Activated CD4-positive, alpha-beta T cell treated with anti-CD3 and anti-CD28 coated beads, Interleukin-2, amount 50 U/mL, for 24 hours (primary cell): ENCODE results near the gene SMS.
"Not testable (repeated sequence)": the region's sequence is repeated elsewhere in the genome, so short reads cannot be mapped to it uniquely, and the experiment has no call there.

ENCODE experiments used
- DNase-seq, 2 donors: peaks; one replicate each; pipeline ENCODE4 v3.0.0-alpha.2; 2020; ENCODE audit warnings: low read depth in 1 of 2, low spot score in 1 of 2

Gene SMS

DNA sequence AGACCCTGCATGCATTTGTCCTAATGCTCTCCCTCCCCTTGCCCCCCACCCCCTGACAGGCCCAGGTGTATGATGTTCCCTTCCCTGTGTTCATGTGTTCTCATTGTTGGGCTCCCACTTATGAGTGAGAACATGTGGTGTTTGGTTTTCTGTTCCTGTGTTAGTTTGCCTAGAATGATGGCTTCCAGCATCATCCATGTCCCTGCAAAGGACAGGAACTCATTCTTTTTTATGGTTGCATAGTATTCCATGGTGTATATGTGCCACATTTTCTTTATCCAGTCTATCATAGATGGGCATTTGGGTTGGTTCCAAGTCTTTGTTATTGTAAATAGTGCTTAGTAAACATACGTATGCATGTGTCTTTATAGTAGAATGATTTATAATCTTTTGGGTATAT, 10.0 kb downstream of the SMS start:
- DNase-seq = not testable (repeated sequence)

- DNase-seq = no peak
Measured at GRCh38 chrX:21952624-21953023, 12.1 kb downstream of the SMS start.

DNA sequence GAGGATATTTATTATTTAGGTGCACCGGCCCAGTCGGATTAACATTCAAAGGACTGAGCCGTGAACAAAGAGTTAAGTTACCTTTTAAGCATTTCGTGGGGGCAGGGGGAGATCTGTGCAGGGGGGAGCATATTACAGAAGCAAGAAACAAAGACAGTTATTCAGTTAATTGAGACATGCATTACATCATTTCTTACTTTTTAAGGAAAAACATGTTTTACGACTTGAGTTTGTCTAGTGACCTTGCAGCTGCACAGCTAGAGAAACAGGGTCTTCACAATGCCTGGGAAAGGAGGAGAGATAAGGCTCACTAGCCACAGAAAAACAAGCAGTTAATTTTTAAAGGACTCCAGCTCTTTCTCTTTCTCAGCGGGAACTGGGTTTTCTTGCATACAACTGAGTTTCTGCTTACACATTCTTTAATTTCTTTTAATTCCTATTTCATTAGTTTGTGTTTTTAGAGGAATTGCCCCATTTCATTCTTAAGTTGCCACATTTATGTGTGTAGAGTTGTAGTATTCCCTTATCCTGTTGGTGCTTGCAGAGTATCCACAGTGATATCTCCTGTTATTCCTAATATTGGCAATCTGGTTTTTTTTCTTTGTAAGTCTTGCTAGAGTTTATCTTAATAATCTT, 12.8 kb downstream of the SMS start:
- not testable (repeated sequence) for DNase-seq

DNA sequence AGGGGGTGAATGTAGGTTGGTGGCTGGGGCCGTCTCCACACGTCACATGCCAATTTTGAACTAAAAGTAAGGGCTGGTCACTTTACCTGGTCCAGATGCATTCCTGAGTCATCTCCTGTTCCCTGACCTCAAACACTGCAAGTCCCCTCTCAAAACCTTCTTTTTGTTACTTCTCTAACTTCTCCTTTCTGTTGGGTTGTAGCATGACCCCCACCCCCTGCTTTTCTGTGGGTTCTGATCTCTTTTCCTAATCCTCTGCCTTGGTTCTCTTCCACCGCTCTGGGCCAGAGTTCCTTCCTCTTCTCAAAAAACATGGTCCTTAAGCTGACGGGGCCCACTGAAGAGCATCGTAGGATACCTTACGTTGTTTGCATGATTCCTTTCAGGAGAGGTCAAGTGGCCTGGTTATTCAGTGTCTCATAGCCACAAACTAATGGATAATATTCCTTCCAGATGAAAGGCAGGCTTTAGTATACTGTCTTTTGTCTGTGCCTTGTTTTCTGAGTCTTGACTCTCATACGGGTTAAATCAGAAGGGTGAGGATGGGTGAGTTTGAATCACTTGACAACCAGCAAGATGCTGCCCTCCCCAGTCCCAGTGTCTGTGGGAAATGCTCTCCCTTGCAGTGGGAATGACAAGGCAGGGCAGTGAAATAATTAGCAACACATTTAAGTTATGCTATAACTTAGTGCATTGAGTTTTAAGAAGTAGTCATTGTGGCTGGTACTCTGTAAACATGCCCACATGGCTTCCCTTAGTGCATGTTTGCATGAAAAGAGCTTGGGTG, 15.1 kb downstream of the SMS start:
- DNase-seq = no peak

GRCh38 chrX:21956783-21957182, 16.3 kb downstream of the SMS start:
- DNase-seq = no peak

DNA sequence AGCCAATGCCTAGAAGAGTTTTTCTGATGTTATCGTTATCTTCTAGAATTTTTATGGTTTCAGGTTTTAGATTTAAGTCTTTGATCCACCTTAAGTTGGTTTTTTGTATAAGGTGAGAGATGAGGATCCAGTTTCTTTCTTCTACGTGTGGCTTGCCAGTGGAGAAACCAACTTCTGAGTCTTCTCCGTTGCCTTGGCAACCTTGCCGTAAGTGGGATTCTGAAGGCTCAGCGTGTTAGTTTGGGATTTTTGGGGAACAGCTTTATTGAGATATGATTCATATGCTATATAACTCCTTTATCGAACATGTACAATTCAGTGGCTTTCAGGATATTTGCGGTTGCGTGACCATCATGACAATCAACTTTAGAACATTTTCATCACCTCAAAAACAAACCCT, 17.7 kb downstream of the SMS start:
- DNase-seq = no peak

DNA sequence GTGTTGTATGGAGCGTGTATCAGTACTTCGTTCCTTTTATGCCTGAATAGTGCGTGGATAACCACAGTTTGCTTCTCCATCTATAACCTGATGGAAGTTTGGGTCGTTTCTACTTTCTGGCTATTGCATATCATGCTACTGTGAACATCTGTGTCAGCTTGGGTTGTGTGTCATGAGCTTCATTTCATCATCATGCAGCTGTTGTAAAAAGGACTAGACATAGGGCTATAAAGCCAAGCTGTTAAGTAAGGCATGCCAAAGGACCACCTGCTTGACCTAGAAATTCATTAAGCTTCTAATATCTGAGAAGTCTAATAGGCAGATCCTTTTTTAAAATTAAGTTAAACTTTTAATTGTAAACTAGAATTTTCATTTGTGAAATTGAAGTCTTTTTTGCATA, 18.4 kb downstream of the SMS start:
- no peak for DNase-seq

DNA sequence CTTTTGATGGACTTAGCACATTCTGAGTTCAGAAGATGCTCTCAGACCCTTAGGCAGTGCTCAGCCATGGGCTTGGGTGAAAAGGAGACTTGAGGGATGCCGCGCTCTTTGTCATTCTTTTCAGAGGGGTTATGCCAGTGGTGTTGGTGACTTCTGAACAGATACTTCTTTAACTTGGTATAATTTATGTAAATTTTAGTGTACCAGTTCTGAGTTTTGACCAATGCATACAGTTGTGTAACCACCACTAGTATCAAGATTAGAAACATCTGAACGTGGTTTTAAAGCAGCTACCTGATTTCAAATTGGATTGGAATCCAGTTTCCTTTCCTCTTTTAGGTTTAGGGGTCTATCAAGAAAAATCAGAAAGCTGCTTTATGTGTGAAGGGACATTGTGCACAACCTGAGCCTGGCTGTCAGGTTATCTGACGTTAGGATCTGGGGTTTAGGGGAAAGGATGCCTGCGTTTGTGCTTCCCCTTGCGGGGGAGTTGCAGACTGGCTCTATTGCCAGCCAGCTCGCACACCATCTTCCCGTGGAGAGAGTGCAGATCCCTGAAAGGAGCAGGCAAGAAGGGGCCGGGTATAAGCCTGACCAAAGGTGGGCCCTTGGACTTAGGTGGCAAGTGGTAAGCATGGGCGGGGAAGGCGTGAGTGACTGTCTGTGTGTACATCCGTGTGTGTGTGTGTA, 19.0 kb downstream of the SMS start:
- no peak for DNase-seq

DNA sequence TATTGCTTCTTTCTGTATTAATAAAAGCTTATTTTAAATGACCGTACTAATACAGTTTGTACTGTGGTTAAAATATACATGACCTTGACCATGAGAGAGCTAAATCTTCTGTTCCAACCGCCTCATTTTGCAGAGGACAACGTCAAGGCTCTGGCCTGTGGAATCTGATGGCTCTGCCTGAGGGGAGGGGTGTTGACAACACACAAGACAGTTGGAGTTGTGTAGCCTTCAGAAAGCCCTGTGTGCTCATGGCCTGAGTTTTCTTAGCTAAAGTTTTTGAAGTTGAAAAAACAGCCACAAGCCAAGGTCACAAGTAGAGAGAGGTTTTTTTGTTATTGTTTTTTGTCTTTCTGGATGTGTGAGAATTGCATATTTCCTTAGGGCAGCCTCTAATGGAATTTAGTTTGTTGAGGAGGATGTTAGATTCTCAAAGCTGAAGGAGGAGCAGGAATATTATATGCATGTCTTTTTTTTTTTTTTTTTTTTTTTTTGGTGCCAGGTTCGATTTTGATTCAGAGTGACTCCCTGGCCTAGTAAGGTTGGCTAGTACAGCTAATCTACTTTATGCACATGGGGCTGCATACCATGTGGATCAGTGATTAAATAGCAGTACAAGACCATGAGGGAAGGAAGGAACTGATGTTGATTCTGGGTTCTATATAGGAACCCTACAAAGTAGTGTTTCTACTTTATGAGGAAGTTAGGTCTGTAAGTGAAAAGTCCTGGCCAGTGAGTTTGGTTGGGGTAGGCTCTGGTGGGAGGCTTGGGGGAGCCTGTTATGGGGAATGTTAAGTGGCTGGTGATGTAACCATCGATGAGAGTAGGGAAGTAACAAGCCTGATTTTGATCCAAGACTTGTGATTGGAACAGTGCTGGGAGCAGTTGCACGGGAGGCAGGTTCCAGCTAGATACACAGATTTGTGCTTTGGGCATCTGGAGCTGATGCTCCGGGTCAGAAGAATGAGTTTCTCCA, 20.3 kb downstream of the SMS start:
- DNase-seq = no peak

DNA sequence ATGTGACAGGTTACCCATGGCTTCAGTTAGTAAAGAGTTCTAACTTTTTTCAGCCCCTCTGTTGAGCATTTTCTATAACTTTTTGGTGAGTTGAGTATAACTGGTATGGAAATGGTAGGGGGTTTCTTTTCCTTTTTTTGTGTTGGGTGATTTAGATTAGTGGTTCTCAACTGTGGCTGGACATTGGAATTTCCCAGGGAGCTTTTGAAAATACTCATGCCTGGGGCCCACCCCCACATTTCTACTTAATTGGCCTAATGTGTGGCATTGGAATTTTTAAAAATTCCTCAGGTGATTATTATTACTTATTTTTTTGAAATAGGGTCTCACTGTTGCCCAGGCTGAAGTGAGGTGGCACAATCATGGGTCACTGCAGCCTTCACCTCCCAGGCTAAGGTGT, 21.9 kb downstream of the SMS start:
- DNase-seq = no peak

DNA sequence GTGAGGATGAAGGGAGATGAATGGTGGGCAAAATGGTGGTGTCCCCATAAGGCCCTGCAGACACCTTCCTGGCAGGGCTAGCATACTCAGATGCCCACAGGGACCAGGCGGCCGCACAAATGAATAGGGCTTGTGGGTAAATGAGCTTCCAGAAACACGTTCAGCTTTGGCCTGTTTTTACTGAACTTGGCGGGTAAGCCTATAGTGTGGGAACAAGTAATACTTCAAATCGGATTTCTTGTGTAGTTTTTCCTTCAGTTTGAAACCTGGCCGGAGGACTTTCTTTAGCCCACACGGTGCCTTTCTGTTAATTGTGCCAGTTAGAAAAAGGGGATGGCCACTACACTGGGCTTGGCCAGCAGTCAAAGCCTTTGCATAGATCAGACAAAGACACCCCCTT, 22.8 kb downstream of the SMS start:
- no peak for DNase-seq

DNA sequence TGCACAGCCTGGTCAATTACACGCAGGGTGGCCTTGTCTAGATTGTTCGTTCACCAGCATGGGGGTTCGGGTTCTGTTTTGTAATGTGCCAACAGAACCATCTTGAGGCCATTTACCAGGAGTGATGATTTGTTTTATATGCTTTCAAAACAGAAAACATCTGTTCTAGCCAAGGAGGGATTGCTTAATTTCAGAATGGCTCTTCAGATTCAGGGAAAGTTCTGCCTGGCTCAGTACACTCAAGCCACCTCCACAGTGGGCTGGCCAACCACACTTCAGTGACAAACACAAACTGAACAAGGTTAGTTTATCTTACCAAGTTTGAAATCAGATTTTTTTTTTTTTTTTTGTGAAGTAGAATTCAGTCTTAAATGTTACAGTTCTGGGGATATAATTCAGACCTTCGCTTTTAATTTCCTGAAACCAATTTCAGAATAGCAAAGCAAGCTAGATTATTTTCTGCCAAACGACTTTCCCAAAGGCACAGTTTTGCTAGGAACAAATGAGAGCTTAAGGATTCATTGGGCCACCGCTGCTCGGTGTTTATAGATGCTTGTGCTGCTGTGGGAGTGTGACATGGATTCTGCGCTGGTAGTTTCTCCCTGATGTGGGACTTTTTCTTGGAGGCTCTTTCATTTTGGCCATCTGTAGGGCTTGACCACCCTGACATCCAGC, 23.4 kb downstream of the SMS start:
- no peak for DNase-seq

- no peak for DNase-seq
Measured at GRCh38 chrX:21966866-21967265, 26.4 kb downstream of the SMS start.

DNA sequence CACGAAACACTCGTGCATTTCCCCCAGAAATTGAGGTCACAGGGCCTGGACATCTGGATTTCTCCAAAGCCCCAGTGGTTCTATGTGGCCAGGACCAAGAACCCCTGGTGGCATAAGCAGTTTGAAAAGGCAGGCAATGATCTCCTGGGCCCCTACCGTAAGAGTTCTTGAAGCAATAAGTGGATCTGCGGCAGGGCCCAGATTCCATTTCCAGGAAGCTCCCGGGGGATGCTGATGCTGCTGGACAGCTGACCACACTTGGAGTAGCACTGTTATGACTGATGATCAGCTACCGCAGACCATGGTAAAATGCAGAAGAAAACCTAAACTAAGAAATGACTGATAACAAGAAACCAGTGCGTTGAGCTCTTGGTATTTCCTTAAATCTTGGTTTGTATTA, 27.8 kb downstream of the SMS start:
- DNase-seq = no peak

DNA sequence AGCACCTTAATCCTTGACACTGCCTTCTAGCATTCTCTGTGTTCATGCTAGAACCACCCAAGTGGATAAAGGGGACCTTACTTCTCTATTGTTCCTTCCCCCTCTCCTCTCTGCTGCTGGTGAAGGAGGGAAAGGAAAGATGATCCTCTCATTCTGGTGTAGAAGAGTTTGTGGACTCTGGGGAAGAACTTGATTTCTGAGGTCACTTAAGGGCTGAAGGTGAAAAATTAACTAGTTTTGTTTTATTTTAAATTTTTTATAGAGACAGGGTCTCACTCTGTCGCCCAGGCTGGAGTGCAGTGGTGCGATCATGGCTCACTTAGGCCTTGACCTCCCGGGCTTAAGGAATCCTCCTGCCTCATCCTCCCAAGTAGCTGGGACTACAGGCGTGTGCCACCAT, 29.8 kb downstream of the SMS start:
- no peak for DNase-seq

DNA sequence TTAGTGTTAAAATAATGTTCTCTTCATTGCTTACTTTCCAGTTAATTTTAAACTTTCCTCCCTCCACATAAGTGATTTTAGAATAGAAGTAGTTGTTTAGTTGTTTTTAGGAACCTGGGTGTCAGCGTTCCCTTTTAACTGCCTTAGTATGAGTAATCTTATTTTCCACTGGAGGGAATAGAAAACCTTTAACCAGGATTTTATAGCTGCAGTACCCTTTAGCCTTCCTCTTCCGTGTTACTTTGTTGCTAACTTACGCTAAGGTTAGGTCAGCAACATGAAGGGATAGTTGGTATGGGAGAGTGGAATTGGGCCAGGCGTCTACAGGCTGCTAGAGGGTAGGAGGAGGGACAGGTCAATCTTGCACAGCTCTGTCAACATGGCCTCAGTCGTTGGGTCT, 31.5 kb downstream of the SMS start:
- DNase-seq = no peak

DNA sequence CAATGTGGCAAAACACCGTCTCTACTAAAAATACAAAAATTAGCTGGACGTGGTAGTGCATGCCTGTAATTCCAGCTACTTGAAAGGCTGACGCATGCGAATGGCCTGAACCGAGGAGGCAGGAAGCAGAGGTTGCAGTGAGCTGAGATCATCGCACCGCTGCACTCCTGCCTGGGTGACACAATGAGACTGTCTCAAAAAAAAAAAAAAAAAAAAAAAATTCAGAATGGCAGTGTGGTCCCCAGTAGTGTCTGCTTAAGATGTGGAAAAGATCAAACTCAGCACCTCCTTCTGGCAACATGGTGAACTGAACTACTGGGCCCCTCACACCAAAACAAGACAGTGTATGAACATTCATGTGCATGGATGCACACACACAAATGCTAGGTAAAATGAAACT, 32.2 kb downstream of the SMS start:
- no peak for DNase-seq

DNA sequence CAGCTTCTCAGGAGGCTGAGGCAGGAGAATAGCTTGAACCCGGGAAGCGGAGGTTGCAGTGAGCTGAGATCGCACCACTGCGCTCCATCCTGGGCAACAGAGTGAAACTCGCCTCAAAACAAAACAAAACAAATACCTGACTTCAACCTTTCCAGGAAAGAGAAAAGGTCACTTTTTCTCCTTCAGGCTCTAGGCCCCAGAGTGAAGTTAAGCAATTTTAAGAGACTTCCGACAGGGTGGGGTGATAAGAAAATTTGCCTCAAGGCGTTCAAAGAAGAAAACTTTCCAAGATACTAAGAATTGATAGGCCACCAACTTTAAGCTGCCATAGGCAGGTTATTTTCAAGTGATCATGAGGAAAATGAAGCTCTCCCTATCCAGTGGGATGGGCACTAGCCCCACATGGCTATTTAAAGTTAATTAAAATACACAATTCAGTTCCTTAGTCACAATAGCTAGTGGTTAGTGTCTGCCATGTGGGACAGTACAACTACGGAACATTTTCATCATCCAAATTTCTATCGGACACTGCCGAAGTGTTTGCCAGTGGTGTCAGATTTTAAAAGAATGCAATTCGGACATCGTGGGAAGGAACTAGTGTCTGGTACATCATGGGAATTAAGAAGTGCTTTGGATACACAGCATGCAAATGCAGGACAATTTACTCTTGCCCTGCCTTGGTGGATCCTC, 33.0 kb downstream of the SMS start:
- no peak for DNase-seq

- DNase-seq = no peak
Measured at GRCh38 chrX:21974011-21974385, 33.5 kb downstream of the SMS start.

GRCh38 chrX:21975242-21975641, 34.7 kb downstream of the SMS start:
- DNase-seq = no peak
